Stimulated activated naive B cell treated with anti-CD40 and anti-IgM and Interleukin-4, amounts not matched to agents 10 μg/mL and 1 μg/mL and 100 μg/mL, for 72 hours (primary cell): ENCODE measurements around the gene MASP1.

Experiments used
- ATAC-seq, 2 donors: fragments of 150-1000 bp; cut with Tn5 transposase; replicated peaks; 2 replicates each; pipeline ENCODE4 v1.10.0; 2021; ENCODE audit warnings: moderate library complexity in 1 of 2
- DNase-seq: peaks from one replicate; pipeline ENCODE4 v3.0.0; 2021
- H3K27ac Mint-ChIP-seq: one replicate; pipeline ENCODE4 v1.8.0; 2022; ENCODE audit warnings: mild to moderate bottlenecking, mixed read lengths
- H3K27me3 Mint-ChIP-seq, 2 donors: one replicate each; pipeline ENCODE4 v1.8.0; 2022; ENCODE audit warnings: mixed read lengths in 2 of 2
- H3K36me3 Mint-ChIP-seq, 2 donors: one replicate each; pipeline ENCODE4 v1.8.0; 2022; ENCODE audit warnings: mixed read lengths in 2 of 2, mild to moderate bottlenecking in 1 of 2
- H3K4me1 Mint-ChIP-seq, 2 donors: one replicate each; pipeline ENCODE4 v1.8.0; 2022; ENCODE audit warnings: mixed read lengths in 2 of 2, mild to moderate bottlenecking in 1 of 2
- H3K4me3 Mint-ChIP-seq, 2 donors: one replicate each; pipeline ENCODE4 v1.8.0; 2022; ENCODE audit warnings: mild to moderate bottlenecking in 2 of 2, mixed read lengths in 2 of 2, moderate library complexity in 1 of 2
- H3K9me3 Mint-ChIP-seq, 2 donors: one replicate each; pipeline ENCODE4 v1.8.0; 2022; ENCODE audit warnings: mixed read lengths in 2 of 2, mild to moderate bottlenecking in 1 of 2

Gene MASP1

GRCh38 chr3:187288131-187288854 is 3.2 kb downstream of the MASP1 start:
- Mint-ChIP-seq H3K4me1 (no peaks in the 10 kb centered on the region), H3K9me3 (no peaks in the 10 kb centered on the region), H3K4me3 (no peak overlapping the region), H3K27me3 (peaks cover 20 to 59% of the 10 kb centered on the region in 2 donors), H3K36me3 (no peaks in the 10 kb centered on the region), H3K27ac (no peak overlapping the region)
- ATAC-seq (no peak), DNase-seq (no peak)

- Mint-ChIP-seq H3K9me3 (no peaks in the 10 kb centered on the region), H3K27me3 (peaks cover 20 to 56% of the 10 kb centered on the region in 2 donors), H3K27ac (no peak overlapping the region), H3K4me1 (no peaks in the 10 kb centered on the region), H3K36me3 (no peaks in the 10 kb centered on the region), H3K4me3 (no peak overlapping the region)
- DNase-seq (no peak), ATAC-seq (no peak)
These were observed 4.3 kb downstream of the MASP1 start for GRCh38 chr3:187287256-187287655.

DNA sequence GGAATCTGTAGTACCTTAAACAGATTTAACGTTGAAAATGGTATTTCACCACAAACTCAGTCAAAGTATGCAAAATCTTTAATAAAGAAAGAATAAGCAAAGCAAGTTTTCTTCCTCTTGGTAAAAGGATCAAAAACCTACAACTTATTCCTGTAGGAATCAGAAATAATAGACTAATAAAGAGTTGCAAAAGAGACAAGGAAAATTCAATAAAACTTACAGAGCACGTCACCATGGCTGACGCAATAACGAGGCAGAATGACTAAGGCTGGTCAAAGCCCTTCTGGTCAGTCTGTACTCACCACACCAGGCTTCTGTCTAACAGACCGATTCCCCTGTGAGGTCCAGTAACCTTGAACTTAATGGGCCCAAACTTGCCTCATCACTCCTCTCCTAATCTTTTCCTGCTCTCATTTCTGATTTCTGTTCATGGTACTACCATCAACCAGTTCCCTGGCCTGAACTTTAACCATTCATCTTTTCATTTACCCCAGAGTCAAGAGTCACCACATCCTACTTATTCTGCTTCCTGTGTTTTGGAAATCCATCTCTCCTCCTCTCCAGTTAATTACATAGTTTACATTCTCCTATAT is 5.0 kb downstream of the MASP1 start:
- Mint-ChIP-seq H3K9me3 (no peaks in the 10 kb centered on the region), H3K36me3 (no peaks in the 10 kb centered on the region), H3K4me1 (no peaks in the 10 kb centered on the region), H3K27me3 (peaks cover 22 to 51% of the 10 kb centered on the region in 2 donors), H3K27ac (no peak overlapping the region), H3K4me3 (no peak overlapping the region)
- DNase-seq: no peak
- no peak for ATAC-seq

- peaks cover 18 to 23% of the 10 kb centered on the region in 2 donors for H3K27me3 Mint-ChIP-seq
- H3K9me3 Mint-ChIP-seq: no peaks in the 10 kb centered on the region
- ATAC-seq: no peak
- H3K4me1 Mint-ChIP-seq: no peaks in the 10 kb centered on the region
- H3K36me3 Mint-ChIP-seq: no peaks in the 10 kb centered on the region
- H3K4me3 Mint-ChIP-seq: no peak overlapping the region
- H3K27ac Mint-ChIP-seq: no peak overlapping the region
- DNase-seq: no peak
These were observed 10.3 kb downstream of the MASP1 start for GRCh38 chr3:187281191-187281714.

DNA sequence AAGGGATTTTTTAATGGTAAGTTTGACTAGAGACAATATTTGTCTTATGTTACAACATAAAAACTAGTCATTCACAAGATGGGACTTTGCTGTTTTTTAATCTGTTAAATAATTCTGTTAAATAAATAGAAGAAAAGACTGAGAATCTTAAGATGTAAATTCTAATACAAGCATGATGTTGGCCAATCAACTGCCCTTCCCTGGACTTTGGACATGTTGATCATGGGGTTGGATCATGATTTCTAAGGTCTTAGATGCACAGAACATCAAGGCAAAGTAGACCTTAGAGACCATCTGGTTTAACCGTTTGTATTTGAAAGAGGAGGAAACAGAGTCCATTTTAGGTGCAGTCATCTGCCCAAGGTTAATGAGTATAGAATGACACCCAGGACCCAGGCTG is 10.9 kb downstream of the MASP1 start:
- Mint-ChIP-seq H3K9me3 (no peaks in the 10 kb centered on the region), H3K27me3 (peaks cover 22 to 23% of the 10 kb centered on the region in 2 donors), H3K27ac (no peak overlapping the region), H3K4me1 (no peaks in the 10 kb centered on the region), H3K4me3 (no peak overlapping the region), H3K36me3 (no peaks in the 10 kb centered on the region)
- DNase-seq: no peak
- ATAC-seq: no peak

GRCh38 chr3:187277129-187277462 is 14.4 kb downstream of the MASP1 start:
- Mint-ChIP-seq H3K27me3 (peaks cover 23 to 27% of the 10 kb centered on the region in 2 donors), H3K4me1 (no peaks in the 10 kb centered on the region), H3K27ac (no peak overlapping the region), H3K4me3 (no peak overlapping the region), H3K9me3 (no peaks in the 10 kb centered on the region), H3K36me3 (no peaks in the 10 kb centered on the region)
- DNase-seq: no peak
- ATAC-seq: no peak

- H3K27me3 Mint-ChIP-seq: peaks cover 25 to 26% of the 10 kb centered on the region in 2 donors
- no peaks in the 10 kb centered on the region for H3K4me1 Mint-ChIP-seq
- ATAC-seq: no peak
- H3K36me3 Mint-ChIP-seq: no peaks in the 10 kb centered on the region
- no peak overlapping the region for H3K4me3 Mint-ChIP-seq
- H3K9me3 Mint-ChIP-seq: no peaks in the 10 kb centered on the region
- DNase-seq: no peak
- no peak overlapping the region for H3K27ac Mint-ChIP-seq
These were observed 15.0 kb downstream of the MASP1 start for GRCh38 chr3:187276397-187277128.

GRCh38 chr3:187274977-187275338 is 16.6 kb downstream of the MASP1 start:
- H3K27ac Mint-ChIP-seq: no peak overlapping the region
- DNase-seq: no peak
- no peak overlapping the region for H3K4me3 Mint-ChIP-seq
- H3K27me3 Mint-ChIP-seq: peaks cover 21 to 26% of the 10 kb centered on the region in 2 donors
- ATAC-seq: no peak
- H3K36me3 Mint-ChIP-seq: no peaks in the 10 kb centered on the region
- H3K4me1 Mint-ChIP-seq: no peaks in the 10 kb centered on the region
- H3K9me3 Mint-ChIP-seq: peaks cover 5 to 6% of the 10 kb centered on the region in 2 donors

- Mint-ChIP-seq H3K36me3 (no peaks in the 10 kb centered on the region), H3K27ac (no peak overlapping the region), H3K4me3 (no peak overlapping the region), H3K9me3 (peaks cover 5 to 7% of the 10 kb centered on the region in 2 donors), H3K4me1 (no peaks in the 10 kb centered on the region), H3K27me3 (peaks cover 16 to 27% of the 10 kb centered on the region in 2 donors)
- no peak for ATAC-seq
- DNase-seq: no peak
These were observed 17.1 kb downstream of the MASP1 start for GRCh38 chr3:187274315-187274976.

DNA sequence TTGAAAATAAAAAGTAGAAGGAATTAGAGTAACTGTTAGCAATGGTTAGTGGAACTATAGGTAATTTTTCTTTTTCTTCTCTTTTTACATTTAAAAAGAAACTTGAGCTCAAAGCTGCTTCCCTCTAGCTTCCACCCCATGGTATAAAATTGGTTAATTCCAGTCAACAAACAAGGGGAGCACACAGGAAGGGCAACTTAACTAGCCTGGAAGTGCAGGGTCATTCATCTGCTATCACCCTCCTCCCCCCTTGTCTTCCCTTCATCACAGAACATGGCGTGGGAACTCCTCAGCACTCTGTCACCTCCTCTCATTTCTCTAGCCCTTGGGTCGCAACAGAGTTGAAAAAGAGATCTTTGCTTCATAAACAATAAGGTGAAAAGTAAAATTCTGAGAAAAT is 20.0 kb downstream of the MASP1 start:
- H3K4me1 Mint-ChIP-seq: no peaks in the 10 kb centered on the region
- no peak overlapping the region for H3K4me3 Mint-ChIP-seq
- ATAC-seq (no peak), DNase-seq (no peak)
- H3K9me3 Mint-ChIP-seq: peaks cover 9 to 11% of the 10 kb centered on the region in 2 donors
- no peaks in the 10 kb centered on the region for H3K36me3 Mint-ChIP-seq
- peaks cover 20 to 43% of the 10 kb centered on the region in 2 donors for H3K27me3 Mint-ChIP-seq
- H3K27ac Mint-ChIP-seq: no peak overlapping the region

DNA sequence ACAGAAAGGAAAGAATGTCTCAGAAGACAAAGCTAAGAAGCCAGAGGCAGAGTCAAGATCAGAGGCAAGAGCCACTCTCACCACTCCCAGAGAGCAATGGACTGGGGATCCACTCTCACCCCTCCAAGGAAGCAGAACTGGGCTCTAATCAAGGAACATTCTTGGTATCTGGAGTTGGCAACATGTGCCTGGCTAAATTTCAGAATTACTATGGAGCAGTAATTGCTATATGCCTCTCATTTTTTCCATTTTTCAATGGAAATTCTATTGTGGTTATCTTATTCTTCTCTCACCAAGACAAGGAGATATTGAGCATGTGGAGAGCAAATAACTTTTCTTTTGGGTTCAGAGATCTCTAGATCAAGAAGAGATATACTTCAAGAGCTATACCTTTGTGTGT is 22.1 kb downstream of the MASP1 start:
- no peaks in the 10 kb centered on the region for H3K36me3 Mint-ChIP-seq
- H3K27me3 Mint-ChIP-seq: peaks cover 27 to 52% of the 10 kb centered on the region in 2 donors
- no peak for DNase-seq
- H3K4me3 Mint-ChIP-seq: no peak overlapping the region
- no peak for ATAC-seq
- H3K9me3 Mint-ChIP-seq: peaks cover 9 to 11% of the 10 kb centered on the region in 2 donors
- H3K27ac Mint-ChIP-seq: no peak overlapping the region
- H3K4me1 Mint-ChIP-seq: no peaks in the 10 kb centered on the region

- H3K27ac Mint-ChIP-seq: no peak overlapping the region
- no peaks in the 10 kb centered on the region for H3K4me1 Mint-ChIP-seq
- DNase-seq: no peak
- peaks cover 9 to 11% of the 10 kb centered on the region in 2 donors for H3K9me3 Mint-ChIP-seq
- H3K4me3 Mint-ChIP-seq: no peak overlapping the region
- H3K27me3 Mint-ChIP-seq: peaks cover 24 to 54% of the 10 kb centered on the region in 2 donors
- no peak for ATAC-seq
- H3K36me3 Mint-ChIP-seq: no peaks in the 10 kb centered on the region
These were observed 24.2 kb downstream of the MASP1 start for GRCh38 chr3:187267306-187267705.

DNA sequence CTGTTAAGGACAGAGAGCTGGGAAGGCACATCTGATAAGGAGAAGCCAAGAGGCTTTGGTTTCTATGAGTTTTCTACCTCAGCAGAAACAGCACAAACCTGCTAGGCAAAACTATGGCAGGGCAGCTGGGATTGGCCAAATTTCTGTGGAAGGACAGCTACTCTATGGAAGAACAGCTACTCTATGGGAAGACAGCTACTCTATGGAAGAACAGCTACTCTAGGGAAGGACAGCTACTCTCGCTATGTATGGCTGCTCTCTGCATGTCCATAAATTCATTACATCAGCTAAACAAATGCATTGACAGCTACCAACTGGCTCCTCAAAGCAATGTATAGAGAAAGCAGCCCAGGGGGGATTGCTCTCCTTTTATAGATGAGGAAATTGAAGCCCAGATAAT is 24.8 kb downstream of the MASP1 start:
- Mint-ChIP-seq H3K9me3 (peaks cover 9 to 11% of the 10 kb centered on the region in 2 donors), H3K27me3 (peaks cover 24 to 59% of the 10 kb centered on the region in 2 donors)

GRCh38 chr3:187265461-187265955 is 26.0 kb downstream of the MASP1 start:
- Mint-ChIP-seq H3K4me1 (no peaks in the 10 kb centered on the region), H3K27ac (no peak overlapping the region), H3K27me3 (peaks cover 25 to 55% of the 10 kb centered on the region in 2 donors), H3K9me3 (peaks cover 9 to 10% of the 10 kb centered on the region in 2 donors), H3K4me3 (no peak overlapping the region), H3K36me3 (no peaks in the 10 kb centered on the region)
- no peak for ATAC-seq
- no peak for DNase-seq

More for the DNA sequence above, 24.8 kb downstream of the MASP1 start:
- H3K27ac Mint-ChIP-seq: no peak overlapping the region
- no peak for ATAC-seq
- no peaks in the 10 kb centered on the region for H3K36me3 Mint-ChIP-seq
- H3K4me3 Mint-ChIP-seq: no peak overlapping the region
- DNase-seq: no peak
- no peaks in the 10 kb centered on the region for H3K4me1 Mint-ChIP-seq
